Neutrophil (primary cell): Measurements from ENCODE around the gene MALRD1.

Source experiments
- H3K27ac ChIP-seq: fragments of 200-600 bp; sonication (generic); 2 replicates; pipeline ENCODE4 v1.5.1; 2016; ENCODE audit warnings: mild to moderate bottlenecking, moderate library complexity
- H3K27me3 ChIP-seq: fragments of 200-600 bp; sonication (generic); 2 replicates; pipeline ENCODE4 v1.6.0; 2016; ENCODE audit warnings: mild to moderate bottlenecking
- H3K36me3 ChIP-seq: fragments of 200-600 bp; sonication (generic); 2 replicates; pipeline ENCODE4 v1.5.1; 2017
- H3K4me1 ChIP-seq, 2 experiments: fragments of 200-600 bp in 1 of 2; sonication (generic) in 1 of 2; 1 replicate in 1 of 2; 2 replicates in 1 of 2; pipeline versions ENCODE4 v1.5.1 to v1.6.1; 2013 to 2016; ENCODE audit warnings: low read depth in 1 of 2, low read length in 1 of 2, mild to moderate bottlenecking in 1 of 2, moderate library complexity in 1 of 2; ENCODE audit not compliant: control insufficient read depth in 1 of 2, insufficient read depth in 1 of 2
- H3K4me3 ChIP-seq, 2 experiments: fragments of 200-600 bp in 1 of 2; sonication (generic) in 1 of 2; 1 replicate in 1 of 2; 2 replicates in 1 of 2; pipeline ENCODE4 v1.5.1; 2013 to 2016; ENCODE audit warnings: low read depth in 1 of 2, low read length in 1 of 2, mild to moderate bottlenecking in 1 of 2, moderate library complexity in 1 of 2
- H3K9me3 ChIP-seq: fragments of 200-600 bp; sonication (generic); 2 replicates; pipeline ENCODE4 v1.5.1; 2016
- TF ChIP-seq, protein P1 (sequence below): fragments of 200-600 bp; sonication (generic); IDR thresholded peaks from 2 replicates; pipeline ENCODE4 v1.5.1; 2016; ENCODE audit warnings: antibody characterized with exemption

Gene MALRD1

DNA sequence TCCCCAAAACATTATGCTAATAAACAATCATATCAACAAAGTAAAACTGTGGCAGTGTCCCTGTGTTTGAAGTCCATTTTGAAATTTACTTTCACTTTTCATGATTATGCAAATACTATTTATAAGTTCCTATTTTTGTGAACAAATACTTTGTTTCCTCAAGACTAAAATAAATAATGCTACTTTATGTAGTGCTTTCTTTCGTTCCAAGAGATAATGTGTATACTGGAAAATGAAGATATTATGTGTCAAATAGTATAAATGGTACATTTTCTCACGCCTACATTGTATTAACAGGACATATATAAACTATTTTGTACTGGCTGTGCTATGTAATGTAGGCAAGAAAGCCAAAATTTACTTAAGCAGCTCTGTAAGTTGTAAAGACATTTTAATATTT, 136.3 kb downstream of the MALRD1 start:
- H3K4me3 ChIP-seq, result no peak overlapping the region
- no peaks in the 10 kb centered on the region for H3K36me3 ChIP-seq
- H3K9me3 ChIP-seq, result no peaks in the 10 kb centered on the region
- no peaks in the 10 kb centered on the region for H3K4me1 ChIP-seq
- TF ChIP-seq, protein P1, sequence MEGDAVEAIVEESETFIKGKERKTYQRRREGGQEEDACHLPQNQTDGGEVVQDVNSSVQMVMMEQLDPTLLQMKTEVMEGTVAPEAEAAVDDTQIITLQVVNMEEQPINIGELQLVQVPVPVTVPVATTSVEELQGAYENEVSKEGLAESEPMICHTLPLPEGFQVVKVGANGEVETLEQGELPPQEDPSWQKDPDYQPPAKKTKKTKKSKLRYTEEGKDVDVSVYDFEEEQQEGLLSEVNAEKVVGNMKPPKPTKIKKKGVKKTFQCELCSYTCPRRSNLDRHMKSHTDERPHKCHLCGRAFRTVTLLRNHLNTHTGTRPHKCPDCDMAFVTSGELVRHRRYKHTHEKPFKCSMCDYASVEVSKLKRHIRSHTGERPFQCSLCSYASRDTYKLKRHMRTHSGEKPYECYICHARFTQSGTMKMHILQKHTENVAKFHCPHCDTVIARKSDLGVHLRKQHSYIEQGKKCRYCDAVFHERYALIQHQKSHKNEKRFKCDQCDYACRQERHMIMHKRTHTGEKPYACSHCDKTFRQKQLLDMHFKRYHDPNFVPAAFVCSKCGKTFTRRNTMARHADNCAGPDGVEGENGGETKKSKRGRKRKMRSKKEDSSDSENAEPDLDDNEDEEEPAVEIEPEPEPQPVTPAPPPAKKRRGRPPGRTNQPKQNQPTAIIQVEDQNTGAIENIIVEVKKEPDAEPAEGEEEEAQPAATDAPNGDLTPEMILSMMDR, result no peak
- H3K27me3 ChIP-seq, result no peaks in the 10 kb centered on the region
- no peak overlapping the region for H3K27ac ChIP-seq

DNA sequence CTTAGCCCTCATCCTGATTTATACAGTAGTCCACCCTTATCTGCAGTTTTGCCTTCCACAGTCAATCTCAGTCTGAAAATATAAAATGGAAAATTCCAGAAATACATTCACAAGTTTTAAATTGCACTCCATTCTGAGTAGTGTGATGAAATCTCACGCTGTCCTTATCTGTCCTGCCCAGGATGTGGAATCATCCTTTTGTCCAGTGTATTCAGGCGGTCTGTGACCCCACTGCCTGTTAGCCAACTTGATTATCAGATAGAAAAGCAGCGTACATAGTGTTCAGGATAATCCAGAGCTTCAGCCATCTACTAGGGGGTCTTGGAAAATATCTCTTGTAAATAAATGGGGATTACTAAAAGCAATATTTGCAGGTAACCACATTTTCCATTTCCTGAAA, 146.3 kb downstream of the MALRD1 start:
- Histone ChIP-seq H3K27ac (no peak overlapping the region), H3K4me3 (no peak overlapping the region), H3K36me3 (no peaks in the 10 kb centered on the region), H3K9me3 (no peaks in the 10 kb centered on the region), H3K4me1 (no peaks in the 10 kb centered on the region), H3K27me3 (no peaks in the 10 kb centered on the region)
- TF ChIP-seq, protein P1, result no peak

DNA sequence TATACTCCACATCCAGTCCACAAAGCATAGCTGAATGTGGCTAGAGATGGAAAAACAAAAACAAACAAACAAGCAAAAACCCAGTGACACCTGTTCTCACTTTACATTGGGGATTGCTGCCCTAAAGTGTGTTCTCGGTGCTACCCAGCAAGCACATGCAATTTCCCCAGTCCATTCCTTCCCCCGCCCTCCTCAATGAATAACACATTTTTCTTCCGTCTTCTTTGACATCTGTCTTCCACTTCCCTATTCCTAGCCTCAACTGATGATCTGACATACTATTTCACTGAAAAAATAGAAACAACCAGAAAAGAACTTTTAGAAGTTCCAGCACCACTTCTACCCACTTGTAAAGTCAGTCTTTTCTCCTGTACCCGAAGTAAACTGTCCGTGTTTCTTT, 147.1 kb downstream of the MALRD1 start:
- Histone ChIP-seq H3K9me3 (no peaks in the 10 kb centered on the region), H3K4me1 (no peaks in the 10 kb centered on the region), H3K27me3 (no peaks in the 10 kb centered on the region), H3K4me3 (no peak overlapping the region), H3K27ac (no peak overlapping the region), H3K36me3 (no peaks in the 10 kb centered on the region)
- TF ChIP-seq, protein P1, result no peak

DNA sequence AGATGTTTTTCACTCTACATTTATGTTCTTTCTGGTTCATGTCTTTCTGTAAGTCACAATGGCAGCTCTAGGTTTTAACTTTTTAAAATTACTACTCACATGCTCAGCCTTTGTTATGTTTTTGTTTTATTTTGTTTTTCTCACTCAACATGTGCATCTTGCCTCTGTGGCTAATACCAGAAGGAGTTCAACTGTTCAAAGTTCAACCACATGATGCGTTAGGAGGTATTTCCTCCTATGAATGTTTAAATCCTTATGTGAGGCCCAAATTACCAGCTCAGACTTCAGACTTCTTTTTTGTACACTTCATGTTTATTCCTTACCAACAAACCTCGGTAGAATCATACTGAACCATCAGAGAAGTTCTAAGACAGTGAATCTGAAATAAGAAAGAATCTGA, 151.6 kb downstream of the MALRD1 start:
- TF ChIP-seq, protein P1, result no peak
- no peaks in the 10 kb centered on the region for H3K4me1 ChIP-seq
- H3K4me3 ChIP-seq, result no peak overlapping the region
- no peak overlapping the region for H3K27ac ChIP-seq
- no peaks in the 10 kb centered on the region for H3K9me3 ChIP-seq
- H3K27me3 ChIP-seq, result no peaks in the 10 kb centered on the region
- H3K36me3 ChIP-seq, result no peaks in the 10 kb centered on the region

DNA sequence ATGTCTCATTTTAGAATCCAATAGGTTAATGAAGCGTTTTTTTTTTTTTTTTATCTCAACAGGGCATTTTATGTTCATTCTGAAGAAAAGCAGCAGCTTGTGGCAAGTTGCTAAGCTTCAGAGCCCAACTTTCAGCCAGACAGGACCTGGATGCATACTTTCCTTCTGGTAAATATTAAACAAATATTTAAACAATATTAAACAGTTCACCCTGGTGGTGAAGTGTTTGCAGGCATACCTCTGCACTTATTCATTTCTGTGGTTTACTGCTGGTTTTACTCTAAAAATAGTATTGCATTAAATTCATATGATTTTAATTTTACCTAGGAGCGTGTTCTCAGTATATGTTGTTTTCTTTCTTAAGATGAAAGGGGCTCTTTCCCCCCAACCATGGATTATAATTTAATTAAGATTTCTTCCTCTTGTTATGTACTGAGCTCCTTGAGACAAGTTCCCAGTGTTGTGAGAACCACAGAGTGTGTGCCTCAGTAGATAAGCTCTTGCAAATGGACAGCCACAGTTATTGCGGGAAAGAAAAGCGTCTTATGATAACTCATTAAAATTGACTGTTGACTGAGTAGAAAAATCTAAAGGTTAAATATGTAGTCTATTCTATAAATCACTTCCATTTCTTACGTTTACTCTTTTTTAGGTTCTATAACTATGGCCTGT, 155.8 kb downstream of the MALRD1 start:
- no peaks in the 10 kb centered on the region for H3K4me1 ChIP-seq
- no peaks in the 10 kb centered on the region for H3K36me3 ChIP-seq
- TF ChIP-seq, protein P1, result no peak
- H3K4me3 ChIP-seq, result no peak overlapping the region
- no peaks in the 10 kb centered on the region for H3K27me3 ChIP-seq
- no peak overlapping the region for H3K27ac ChIP-seq
- no peaks in the 10 kb centered on the region for H3K9me3 ChIP-seq

DNA sequence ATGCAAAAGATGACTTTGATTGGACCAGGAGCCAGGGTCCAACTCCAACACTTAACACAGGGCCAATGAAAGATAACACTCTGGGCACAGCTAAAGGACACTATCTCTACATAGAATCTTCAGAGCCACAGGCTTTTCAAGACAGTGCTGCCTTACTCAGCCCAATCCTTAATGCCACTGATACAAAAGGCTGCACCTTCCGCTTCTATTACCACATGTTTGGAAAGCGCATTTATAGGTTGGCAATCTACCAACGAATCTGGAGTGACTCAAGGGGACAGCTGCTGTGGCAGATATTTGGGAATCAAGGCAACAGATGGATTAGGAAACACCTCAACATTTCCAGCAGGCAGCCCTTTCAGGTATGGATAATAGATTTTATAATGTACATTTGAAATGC, 160.7 kb downstream of the MALRD1 start:
- TF ChIP-seq, protein P1, result no peak
- H3K27ac ChIP-seq, result no peak overlapping the region

More for the DNA sequence above, 160.7 kb downstream of the MALRD1 start:
- Histone ChIP-seq H3K4me3 (no peak overlapping the region), H3K9me3 (no peaks in the 10 kb centered on the region), H3K36me3 (no peaks in the 10 kb centered on the region), H3K4me1 (no peaks in the 10 kb centered on the region), H3K27me3 (no peaks in the 10 kb centered on the region)
